HG02852 (cell line): ENCODE results near the gene CKS2.

Experiments used
- ATAC-seq: cut with Tn5 transposase; IDR thresholded peaks from one replicate; pipeline ENCODE4 v1.9.1; 2021; ENCODE audit warnings: mild to moderate bottlenecking, moderate library complexity; ENCODE audit not compliant: unreplicated experiment

The CKS2 gene

DNA sequence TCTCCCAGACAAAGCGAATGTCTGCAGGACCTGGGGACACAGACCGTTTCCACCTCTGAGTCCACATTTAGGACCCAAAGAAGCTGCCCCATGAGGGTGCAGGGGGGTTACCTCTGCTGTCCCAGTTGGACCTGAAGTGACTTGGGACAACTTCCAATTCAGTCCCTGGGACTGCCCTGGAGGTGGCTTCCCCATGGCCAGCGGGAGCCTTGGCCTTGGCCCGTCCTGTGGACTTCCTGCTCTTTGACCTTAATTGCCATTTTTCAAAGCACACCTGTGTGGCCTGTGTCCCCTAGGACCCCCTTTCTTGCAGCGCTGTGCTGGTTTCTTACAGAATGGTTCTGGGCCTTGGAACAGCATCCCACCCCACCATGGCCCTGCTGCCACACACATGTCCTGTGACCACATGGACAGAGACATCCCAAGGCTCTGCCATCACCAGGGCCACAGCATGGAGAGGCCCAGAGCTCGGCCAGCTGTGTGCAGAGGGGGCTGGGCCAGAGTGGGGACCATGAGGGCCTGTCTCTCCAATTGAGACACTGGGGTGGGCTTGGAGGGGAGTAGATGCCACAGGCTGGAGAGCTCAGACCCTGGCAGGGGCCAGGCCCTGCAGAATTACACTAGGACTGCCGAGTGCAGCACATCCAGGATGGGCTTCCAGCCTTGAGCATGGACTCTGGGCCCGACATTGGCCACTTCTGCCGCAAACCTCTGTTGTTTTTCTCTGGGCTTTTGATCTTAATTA lies 53.1 kb downstream of the CKS2 start:
- ATAC-seq = no peak

DNA sequence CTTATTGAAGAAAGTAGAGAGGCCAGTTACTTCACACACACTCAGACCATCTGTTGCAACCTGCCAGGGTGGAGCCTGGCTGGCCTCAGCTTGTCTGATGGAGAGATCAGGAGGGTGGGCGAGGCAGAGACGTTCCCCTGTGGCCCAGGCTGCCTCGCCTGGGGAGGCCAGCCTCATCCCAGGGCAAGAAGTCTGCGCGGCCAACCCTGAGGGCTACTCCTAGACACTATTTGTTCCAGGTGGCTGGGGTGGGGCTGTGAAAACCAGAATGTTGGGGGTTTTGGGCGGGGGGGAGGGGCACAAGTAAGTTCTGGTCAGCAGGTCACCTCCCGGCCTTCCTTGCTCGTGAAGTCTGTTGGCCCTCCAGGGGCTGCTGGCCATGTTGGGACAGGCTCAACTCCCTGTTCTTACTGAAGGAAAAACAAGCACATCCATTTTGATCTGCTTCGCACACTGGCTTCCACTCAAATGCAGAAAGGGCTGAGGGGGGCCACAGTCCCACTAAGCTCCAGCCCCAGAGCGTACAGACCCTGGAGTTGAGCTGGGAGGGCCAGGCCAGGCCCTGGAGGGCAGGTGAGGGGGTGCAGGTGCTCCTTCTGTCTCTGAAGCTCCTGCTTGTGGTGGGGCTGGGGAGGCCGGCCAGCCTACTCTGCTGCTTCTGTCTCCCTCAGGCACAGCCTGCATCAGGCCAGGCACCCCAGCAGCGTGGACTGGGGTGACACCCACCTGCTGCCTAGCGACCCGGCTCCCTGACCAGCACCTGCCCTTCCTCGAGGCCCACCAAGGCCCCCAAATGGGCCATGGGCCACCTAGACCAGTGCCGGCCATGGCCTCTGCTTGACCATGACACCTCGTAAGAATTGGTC lies 53.9 kb downstream of the CKS2 start:
- ATAC-seq = no peak

DNA sequence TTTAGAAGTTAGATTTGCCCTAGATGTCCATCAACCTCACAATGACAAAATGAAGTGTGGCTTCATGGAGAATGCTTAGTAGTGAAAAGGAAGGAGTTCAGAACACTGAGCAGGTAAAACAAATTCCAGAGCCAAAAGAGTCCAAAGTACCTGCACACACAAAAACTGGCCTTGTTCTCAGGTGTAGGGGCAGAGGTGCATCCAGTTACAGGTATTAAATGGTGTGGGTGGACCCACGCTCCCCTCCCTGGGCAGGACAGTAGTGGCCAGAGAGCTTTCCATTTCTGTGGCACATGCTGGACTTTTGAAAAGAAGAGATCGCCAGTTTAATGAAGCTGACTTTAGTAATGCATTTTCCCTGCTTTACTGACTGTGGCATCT lies 54.5 kb downstream of the CKS2 start:
- no peak for ATAC-seq
